Measurements from ENCODE around the gene RNF8. TPM values are rescaled to one million over a fixed set of nuclear protein-coding genes. Genes with fewer than 3 reads are reported as not detected.
"Not testable (repeated sequence)": the region's sequence is repeated elsewhere in the genome, so short reads cannot be mapped to it uniquely, and the experiment has no call there.

The RNF8 gene, protein sequence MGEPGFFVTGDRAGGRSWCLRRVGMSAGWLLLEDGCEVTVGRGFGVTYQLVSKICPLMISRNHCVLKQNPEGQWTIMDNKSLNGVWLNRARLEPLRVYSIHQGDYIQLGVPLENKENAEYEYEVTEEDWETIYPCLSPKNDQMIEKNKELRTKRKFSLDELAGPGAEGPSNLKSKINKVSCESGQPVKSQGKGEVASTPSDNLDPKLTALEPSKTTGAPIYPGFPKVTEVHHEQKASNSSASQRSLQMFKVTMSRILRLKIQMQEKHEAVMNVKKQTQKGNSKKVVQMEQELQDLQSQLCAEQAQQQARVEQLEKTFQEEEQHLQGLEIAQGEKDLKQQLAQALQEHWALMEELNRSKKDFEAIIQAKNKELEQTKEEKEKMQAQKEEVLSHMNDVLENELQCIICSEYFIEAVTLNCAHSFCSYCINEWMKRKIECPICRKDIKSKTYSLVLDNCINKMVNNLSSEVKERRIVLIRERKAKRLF
- total RNA-seq: 8.8 TPM

DNA sequence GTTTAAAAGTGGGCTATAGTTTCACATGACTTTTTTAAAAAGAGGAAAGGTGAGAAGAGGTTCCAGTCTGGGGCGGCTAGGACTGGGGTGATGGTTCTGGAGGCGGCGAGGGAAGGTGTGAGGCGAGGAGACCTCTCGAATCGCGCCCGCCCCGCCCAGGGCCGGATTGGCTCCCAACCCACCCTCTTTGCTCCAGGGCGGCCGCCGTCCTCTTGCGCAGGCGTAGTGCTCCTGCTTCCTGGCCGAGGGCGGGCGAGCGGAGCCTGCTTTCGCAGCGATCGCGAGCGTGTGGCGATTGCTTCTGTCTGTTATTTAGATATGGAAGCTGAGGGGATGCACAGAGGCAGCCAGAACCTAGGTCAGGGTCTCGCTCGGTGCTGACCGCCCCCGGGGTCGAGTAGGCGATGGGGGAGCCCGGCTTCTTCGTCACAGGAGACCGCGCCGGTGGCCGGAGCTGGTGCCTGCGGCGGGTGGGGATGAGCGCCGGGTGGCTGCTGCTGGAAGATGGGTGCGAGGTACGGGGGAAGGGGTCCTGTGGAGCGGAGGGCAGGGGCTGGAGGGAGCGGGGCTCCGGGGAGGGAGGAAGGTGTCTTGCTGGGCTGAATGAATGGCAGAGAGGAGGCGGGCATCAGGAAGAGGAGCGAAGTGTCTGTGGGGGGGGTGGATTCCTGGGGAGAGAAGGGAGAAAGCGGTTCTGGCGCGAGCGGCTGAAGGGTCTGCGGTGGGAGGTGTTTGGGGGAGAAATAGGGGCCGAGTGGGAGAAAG, at the start of gene RNF8:
Gene RNF8, plus strand, starts transcription at position 223 of the 765 bp plus-strand sequence. Its CDS starts 182 bp downstream, at position 405.
- Histone ChIP-seq H3K4me1 (ENCODE audit: insufficient read depth, low read length) (peaks cover 17% of the 10 kb centered on the region), H3K27me3 (ENCODE audit: insufficient read depth, low read length) (no peaks in the 10 kb centered on the region), H3K9me3 (ENCODE audit: low read depth, low read length) (no peaks in the 10 kb centered on the region), H3K4me3 (ENCODE audit: low read length) (peak within 1 kb of the TSS; percentile 89)

DNA sequence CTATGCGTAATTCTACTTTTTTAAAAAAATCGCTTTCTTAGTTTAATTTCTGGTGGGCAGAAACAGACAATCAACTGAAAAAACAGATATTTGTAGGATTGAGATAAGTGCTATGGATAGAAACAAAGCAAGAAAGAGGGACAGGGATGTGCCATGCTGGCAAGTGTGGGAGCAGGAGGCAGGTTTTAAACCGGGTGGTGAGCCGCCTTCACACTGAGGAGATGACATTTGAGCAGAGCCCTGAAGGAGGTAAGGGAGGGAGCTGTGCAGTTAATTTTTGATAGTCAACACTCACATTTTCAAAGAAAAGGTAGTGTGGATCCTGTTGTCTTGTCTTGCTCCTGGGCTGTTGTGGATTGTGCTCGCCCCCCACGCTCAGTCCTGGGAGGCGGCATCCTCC, 49.0 kb upstream of the RNF8 start:
- no peaks in the 10 kb centered on the region for H3K9me3 ChIP-seq (ENCODE audit: low read depth, low read length)
- peaks cover 6% of the 10 kb centered on the region for H3K4me1 ChIP-seq (ENCODE audit: insufficient read depth, low read length)
- H3K27me3 ChIP-seq (ENCODE audit: insufficient read depth, low read length): no peaks in the 10 kb centered on the region
- H3K4me3 ChIP-seq (ENCODE audit: low read length): no peak overlapping the region

DNA sequence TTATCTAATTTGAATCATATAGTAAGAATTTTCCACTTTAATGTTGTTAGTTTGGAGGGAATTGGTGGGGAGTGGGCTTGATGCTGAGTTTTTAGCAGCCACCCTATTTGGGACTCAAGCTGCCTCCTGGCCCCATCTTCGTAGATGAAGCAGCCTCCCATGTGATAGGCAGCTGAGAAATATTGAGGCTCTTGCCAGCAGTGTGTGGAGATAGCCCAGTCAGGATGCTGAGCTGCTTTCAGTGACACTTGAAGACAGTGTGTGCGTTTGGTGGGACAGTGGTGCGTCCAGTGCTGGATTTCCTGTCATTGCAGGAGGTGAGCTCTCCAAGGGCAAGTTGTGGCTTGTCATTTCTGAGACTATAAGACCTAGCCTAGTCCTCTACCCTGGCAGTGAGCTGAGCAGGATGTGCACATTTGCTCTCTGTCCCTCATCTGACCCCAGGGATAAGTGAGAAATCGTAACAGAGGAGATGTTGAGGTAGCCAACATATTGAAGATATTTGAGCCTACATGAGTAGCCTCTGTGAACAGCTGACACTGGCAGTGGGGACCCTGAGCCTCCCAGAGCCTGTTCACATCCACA, 47.9 kb upstream of the RNF8 start:
- Histone ChIP-seq H3K4me1 (ENCODE audit: insufficient read depth, low read length) (peaks cover 6% of the 10 kb centered on the region), H3K27me3 (ENCODE audit: insufficient read depth, low read length) (no peaks in the 10 kb centered on the region)

DNA sequence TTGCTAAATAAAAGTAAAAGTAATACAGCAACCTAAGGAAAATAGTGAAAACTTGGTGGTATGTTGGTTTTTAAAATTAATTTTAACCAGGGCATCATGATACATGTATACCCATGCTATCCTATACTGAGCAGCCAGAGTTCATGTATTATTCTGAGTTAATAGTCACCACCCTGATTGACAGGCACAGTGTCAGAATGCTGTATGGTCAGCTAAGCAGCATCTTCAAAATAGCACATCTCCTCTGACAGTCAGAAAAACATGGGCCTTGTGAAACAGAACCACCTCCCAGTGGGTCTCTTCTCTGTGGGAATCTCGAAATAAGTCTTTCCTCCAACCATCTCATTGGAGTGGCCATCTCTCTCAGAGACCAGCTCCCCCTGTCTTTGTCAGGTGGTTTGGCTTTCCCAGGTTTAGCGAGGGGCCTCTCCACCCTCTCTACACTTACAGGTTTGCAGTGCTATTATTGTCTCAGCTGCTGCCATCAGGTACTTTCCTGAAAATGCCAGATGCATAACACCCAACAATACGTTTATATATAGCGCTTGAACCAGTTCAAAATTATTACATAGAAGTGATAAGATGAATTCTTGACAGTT, 47.1 kb upstream of the RNF8 start:
- H3K4me3 ChIP-seq (ENCODE audit: low read length): no peak overlapping the region
- H3K4me1 ChIP-seq (ENCODE audit: insufficient read depth, low read length): peaks cover 6% of the 10 kb centered on the region
- no peaks in the 10 kb centered on the region for H3K27me3 ChIP-seq (ENCODE audit: insufficient read depth, low read length)
- H3K9me3 ChIP-seq (ENCODE audit: low read depth, low read length): no peaks in the 10 kb centered on the region

More for the DNA sequence above, 47.9 kb upstream of the RNF8 start:
- Histone ChIP-seq H3K4me3 (ENCODE audit: low read length) (no peak overlapping the region), H3K9me3 (ENCODE audit: low read depth, low read length) (no peaks in the 10 kb centered on the region)

DNA sequence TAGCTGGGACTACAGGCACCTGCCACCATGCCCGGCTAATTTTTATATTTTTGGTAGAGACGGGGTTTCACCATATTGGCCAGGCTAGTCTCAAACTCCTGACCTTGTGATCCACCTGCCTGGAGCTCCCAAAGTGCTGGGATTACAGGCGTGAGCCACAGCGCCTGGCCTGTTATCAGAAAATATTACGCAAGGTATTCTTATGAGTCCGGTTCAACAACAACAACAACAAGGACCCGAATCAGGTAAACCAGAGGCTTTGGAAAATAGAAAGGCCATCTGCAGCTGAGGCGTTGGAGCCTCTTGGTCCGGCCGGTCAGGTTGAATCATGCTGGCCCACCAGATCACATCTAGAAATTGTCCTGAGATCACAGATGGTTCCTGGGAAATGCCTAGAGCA, 46.3 kb upstream of the RNF8 start:
- not testable (repeated sequence) for H3K4me1 ChIP-seq (ENCODE audit: insufficient read depth, low read length); H3K9me3 ChIP-seq (ENCODE audit: low read depth, low read length); H3K4me3 ChIP-seq (ENCODE audit: low read length); H3K27me3 ChIP-seq (ENCODE audit: insufficient read depth, low read length)

DNA sequence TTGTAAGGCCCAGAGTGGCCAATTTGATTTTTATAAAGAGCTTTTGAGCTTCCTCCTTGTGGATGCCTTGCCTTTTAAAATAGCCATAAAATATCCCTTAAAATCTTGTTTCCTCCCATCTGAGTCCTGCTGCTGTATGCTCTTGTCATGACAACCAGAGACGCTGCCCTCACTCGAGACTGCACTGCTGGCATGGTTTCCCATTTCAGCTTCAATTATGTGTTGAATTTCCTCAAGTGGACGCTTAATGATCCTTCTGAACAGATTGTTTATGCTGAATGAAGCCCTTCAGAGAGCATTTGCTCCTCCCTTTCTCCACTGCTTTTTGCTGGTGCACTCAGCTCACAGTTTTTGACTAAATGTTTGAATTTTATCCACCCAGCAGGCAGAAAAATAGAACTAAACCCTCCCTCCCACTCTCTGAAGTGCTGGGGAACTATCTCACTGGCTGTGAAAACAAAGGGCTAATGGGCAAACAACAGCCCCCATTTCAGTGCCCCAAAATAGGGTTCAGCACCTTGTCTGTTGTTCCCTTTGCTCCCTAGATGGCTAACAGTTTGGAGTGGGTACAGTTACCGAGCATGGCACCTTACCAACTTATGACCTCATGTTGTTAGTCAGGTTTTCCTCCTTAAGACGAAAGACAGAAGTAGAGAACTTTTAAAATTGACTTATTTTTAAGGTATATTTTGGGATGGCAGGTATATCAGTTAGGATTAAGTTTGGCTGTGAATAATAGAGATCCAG, 45.5 kb upstream of the RNF8 start:
- Histone ChIP-seq H3K27me3 (ENCODE audit: insufficient read depth, low read length) (no peaks in the 10 kb centered on the region), H3K4me3 (ENCODE audit: low read length) (no peak overlapping the region), H3K9me3 (ENCODE audit: low read depth, low read length) (no peaks in the 10 kb centered on the region), H3K4me1 (ENCODE audit: insufficient read depth, low read length) (no peaks in the 10 kb centered on the region)

DNA sequence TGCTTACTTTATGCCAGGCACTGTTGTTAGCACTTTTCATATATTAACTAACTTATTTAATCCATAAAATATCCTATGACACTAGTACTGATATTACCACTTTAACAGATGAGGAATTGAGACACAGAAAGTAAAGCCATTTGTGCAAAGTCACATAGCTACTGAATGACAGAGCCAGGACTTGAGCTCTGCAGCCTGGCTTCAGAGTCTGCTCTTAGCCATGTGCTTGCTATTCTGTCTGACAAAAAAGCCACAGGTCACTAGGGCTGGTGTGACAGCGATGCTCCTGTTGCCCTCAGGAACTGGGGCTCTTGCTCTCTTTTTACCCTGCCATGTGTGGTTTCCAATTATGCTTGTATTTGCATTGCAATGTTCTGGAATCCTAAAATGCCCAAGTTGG, 44.7 kb upstream of the RNF8 start:
- H3K4me1 ChIP-seq (ENCODE audit: insufficient read depth, low read length): no peaks in the 10 kb centered on the region
- H3K4me3 ChIP-seq (ENCODE audit: low read length): no peak overlapping the region
- no peaks in the 10 kb centered on the region for H3K27me3 ChIP-seq (ENCODE audit: insufficient read depth, low read length)
- H3K9me3 ChIP-seq (ENCODE audit: low read depth, low read length): no peaks in the 10 kb centered on the region

DNA sequence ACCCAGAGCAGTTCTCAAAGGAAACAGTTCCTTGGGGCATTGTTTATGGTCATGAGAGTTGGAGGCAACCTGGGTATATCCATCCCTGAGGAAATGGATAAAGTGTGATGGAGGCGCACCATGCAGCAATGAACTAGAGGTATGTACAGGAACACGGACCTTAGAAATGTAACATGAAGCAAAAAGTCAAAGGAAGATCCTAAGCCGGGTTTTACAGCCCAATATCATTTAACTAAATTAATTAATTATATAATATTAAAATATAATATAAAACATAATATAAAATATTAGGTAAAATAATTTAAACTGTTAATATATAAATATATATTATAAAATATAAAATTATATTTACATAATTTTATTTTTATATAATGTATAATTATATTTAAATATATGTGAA, 44.1 kb upstream of the RNF8 start:
- Histone ChIP-seq H3K9me3 (ENCODE audit: low read depth, low read length) (no peaks in the 10 kb centered on the region), H3K27me3 (ENCODE audit: insufficient read depth, low read length) (no peaks in the 10 kb centered on the region), H3K4me3 (ENCODE audit: low read length) (no peak overlapping the region), H3K4me1 (ENCODE audit: insufficient read depth, low read length) (no peaks in the 10 kb centered on the region)

DNA sequence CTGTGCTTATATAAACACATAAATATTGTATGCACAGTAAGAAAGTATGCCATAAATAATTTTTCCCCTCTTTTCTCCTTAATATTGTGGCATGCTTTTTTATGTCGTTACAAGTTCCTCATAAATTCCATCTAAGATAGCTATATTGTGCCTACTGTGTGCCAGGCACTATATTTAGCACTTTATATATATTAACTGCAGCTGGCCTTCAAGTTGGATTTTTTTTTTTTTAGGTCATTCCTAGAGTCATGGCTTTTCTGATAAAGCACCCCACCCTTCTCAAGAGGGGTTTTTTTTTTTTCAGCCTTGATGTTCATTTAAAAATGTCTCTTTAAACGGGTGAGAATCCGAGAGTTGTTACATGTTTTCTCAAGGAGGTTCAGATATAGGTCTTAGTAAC, 42.8 kb upstream of the RNF8 start:
- H3K9me3 ChIP-seq (ENCODE audit: low read depth, low read length): no peaks in the 10 kb centered on the region
- H3K4me3 ChIP-seq (ENCODE audit: low read length): no peak overlapping the region
- H3K27me3 ChIP-seq (ENCODE audit: insufficient read depth, low read length): no peaks in the 10 kb centered on the region
- no peaks in the 10 kb centered on the region for H3K4me1 ChIP-seq (ENCODE audit: insufficient read depth, low read length)

DNA sequence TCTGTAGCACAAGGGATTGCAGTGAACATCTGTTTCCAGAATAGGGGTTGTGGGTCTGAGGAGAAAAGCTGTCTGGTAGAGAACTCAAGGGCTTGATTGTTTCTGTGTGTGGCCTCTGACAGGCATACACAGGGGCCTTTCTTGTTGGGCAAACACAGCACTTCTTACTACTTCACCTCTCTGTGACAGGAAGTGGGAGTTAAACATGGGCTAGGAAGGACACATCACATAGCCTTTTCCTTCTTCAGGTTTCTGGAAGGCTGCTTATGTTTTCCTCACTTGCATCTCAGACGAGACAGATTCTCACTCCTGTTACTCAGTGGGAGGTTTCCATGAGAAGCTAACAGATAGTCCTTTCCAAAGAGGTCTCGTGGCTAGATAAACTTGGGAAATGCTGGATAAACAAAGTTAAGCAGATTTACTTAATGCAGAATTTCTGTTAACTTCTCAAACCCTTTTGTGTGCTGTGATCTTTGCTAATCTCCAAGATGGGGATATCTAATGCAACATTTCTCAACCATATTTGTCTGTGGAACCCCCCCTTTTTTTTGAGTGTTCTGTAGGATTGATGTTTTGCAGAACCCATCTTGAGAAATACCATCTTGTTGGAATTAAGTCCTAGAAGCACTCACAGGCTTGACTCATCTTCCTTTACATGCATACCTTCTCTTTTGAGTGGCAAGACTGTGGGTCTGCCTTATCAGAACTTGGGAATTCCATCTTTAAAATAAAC, 41.9 kb upstream of the RNF8 start:
- no peaks in the 10 kb centered on the region for H3K9me3 ChIP-seq (ENCODE audit: low read depth, low read length)
- H3K27me3 ChIP-seq (ENCODE audit: insufficient read depth, low read length): no peaks in the 10 kb centered on the region
- no peak overlapping the region for H3K4me3 ChIP-seq (ENCODE audit: low read length)
- H3K4me1 ChIP-seq (ENCODE audit: insufficient read depth, low read length): no peaks in the 10 kb centered on the region

DNA sequence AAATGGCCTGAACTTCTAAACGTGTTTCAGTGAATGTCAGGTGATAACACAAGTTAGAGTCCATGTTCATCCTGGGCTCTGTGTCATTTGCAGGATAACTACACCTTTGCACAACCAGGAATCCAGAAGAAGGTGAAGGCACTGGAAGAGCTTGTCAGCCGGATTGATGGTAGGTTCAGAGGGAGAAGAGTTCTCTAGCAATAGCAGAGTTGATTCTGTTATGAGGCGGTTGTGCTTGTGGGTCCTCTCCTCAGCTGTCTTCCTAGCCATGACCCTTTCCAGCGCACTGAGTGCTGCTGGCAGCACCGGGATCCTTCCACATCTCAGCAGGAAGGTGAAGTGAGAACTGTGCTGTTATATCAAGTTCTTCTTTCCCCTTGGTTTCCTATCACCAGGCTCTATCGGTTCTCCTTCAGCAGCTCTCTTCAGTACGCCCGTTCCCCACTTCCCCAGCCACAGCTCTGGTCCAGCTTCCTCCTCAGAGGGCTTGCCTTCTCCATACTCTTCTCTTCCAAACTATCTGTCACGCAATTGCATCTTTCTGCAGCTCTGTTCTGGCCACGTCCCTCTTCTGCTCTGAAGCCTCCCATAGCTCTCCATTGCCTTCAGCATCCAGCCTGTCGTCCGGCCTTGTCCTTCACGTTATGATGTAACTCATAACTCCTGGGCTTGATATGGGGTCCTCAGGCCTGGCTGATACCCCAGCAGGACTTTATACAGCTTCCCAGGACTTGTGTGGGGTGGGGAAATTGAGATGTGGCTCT, 39.9 kb upstream of the RNF8 start:
- no peak overlapping the region for H3K4me3 ChIP-seq (ENCODE audit: low read length)
- no peaks in the 10 kb centered on the region for H3K4me1 ChIP-seq (ENCODE audit: insufficient read depth, low read length)
- no peaks in the 10 kb centered on the region for H3K9me3 ChIP-seq (ENCODE audit: low read depth, low read length)
- H3K27me3 ChIP-seq (ENCODE audit: insufficient read depth, low read length): no peaks in the 10 kb centered on the region

DNA sequence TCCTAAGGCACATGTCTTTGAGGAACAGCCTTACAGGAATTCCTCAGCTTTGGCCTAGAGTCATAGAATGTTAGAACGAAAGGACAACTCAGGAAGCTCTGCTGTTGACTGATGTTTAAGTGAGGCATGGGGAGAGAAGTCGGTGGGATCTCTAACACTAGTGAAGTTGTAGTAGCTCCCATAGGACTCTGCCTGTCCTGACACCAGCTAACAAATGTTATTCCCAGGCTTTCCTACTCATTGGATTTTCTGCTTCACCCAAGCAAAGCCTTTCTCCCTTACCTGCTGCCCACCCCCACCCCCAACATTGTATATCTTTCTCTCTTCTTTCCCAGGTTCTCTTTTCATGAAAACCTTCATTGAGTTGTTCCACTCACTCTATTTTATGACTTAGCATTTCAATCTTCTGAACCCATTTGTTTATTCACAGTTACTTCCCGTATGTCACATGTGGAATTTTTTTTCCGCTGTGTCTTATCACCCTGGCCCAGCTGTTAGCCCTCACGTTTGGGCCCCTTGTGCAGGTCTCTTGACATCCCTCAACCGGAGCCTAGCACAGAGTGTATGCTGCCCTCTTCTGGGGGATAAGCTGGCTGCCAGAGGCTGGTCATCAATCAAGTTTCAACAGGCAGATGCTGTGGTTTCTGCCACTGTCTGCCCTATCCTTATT, 39.2 kb upstream of the RNF8 start:
- Histone ChIP-seq H3K4me3 (ENCODE audit: low read length) (no peak overlapping the region), H3K9me3 (ENCODE audit: low read depth, low read length) (no peaks in the 10 kb centered on the region), H3K27me3 (ENCODE audit: insufficient read depth, low read length) (no peaks in the 10 kb centered on the region), H3K4me1 (ENCODE audit: insufficient read depth, low read length) (no peaks in the 10 kb centered on the region)

DNA sequence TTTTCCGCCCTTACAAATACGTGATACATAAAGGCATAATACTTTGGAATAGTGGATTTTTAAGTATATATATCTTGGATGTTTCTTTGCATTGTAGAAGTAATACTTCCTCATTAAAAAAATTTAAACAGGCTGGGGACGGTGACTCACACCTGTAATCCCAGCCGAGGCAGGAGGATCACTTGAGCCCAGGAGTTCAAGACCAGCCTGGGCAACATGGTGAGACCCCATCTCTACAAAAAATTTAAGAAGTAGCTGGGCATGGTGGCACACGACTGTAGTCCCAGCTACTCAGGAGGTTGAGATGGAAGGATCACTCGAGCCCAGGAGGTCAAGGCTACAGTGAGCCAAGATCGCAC, 38.6 kb upstream of the RNF8 start:
- Histone ChIP-seq H3K4me3 (ENCODE audit: low read length) (no peak overlapping the region), H3K27me3 (ENCODE audit: insufficient read depth, low read length) (no peaks in the 10 kb centered on the region), H3K4me1 (ENCODE audit: insufficient read depth, low read length) (no peaks in the 10 kb centered on the region), H3K9me3 (ENCODE audit: low read depth, low read length) (no peaks in the 10 kb centered on the region)

Measured in mononuclear cell (primary cell).